Parathyroid adenoma (tissue), 2 donors: ENCODE data around the gene HECW1.

ENCODE experiments used
- H2AFZ ChIP-seq: fragments of 300-600 bp; sonication (generic); one replicate; pipeline ENCODE4 v1.7.0; 2017; ENCODE audit warnings: antibody characterized with exemption, mild to moderate bottlenecking
- H3K27ac ChIP-seq: fragments of 300-600 bp; sonication (generic); one replicate; pipeline ENCODE4 v1.7.0; 2017
- H3K27me3 ChIP-seq: fragments of 300-600 bp; sonication (generic); one replicate; pipeline ENCODE4 v1.7.0; 2017; ENCODE audit warnings: low read length; ENCODE audit not compliant: control insufficient read depth, insufficient read depth
- H3K36me3 ChIP-seq: fragments of 300-600 bp; sonication (generic); one replicate; pipeline ENCODE4 v1.7.0; 2017; ENCODE audit warnings: low read length; ENCODE audit not compliant: control insufficient read depth, insufficient read depth
- H3K4me1 ChIP-seq: fragments of 300-600 bp; sonication (generic); one replicate; pipeline ENCODE4 v1.7.0; 2017; ENCODE audit warnings: control low read depth
- H3K4me2 ChIP-seq: fragments of 300-600 bp; sonication (generic); one replicate; pipeline ENCODE4 v1.7.0; 2017; ENCODE audit warnings: low read length
- H3K4me3 ChIP-seq: fragments of 300-600 bp; sonication (generic); one replicate; pipeline ENCODE4 v1.7.0; 2017; ENCODE audit warnings: low read depth, low read length
- H3K79me2 ChIP-seq: fragments of 300-600 bp; sonication (generic); one replicate; pipeline ENCODE4 v1.7.0; 2017; ENCODE audit warnings: control low read depth
- H3K9ac ChIP-seq: fragments of 300-600 bp; sonication (generic); one replicate; pipeline ENCODE4 v1.7.0; 2017; ENCODE audit warnings: mild to moderate bottlenecking
- H3K9me3 ChIP-seq: fragments of 300-600 bp; sonication (generic); one replicate; pipeline ENCODE4 v1.7.0; 2017; ENCODE audit warnings: low read length; ENCODE audit not compliant: control insufficient read depth
- TF ChIP-seq, protein P1 (sequence below): fragments of 300-600 bp; sonication (generic); IDR thresholded peaks from one replicate; pipeline ENCODE4 v1.7.0; 2017; ENCODE audit warnings: antibody characterized with exemption, mild to moderate bottlenecking
- donor health status: primary hyperparathyroidism.

Gene HECW1

DNA sequence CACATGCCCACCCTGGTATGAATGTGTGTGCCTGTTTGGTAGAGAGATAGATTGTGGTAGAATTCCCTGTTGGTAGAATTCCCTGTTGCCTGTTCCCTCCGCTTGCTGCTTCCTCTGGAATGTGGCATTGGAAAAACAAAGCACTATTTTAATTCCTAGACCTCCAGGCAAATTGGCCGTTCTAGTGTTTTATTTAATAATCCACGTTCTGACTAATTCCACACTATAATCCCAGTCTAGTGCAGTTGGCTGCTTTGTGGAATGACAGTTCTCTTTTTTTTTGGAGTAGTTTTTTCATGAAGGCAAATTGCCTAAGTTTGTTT is 2.0 kb downstream of the HECW1 start:
- no peak overlapping the region for H3K4me2 ChIP-seq
- H3K27me3 ChIP-seq = peaks cover 8% of the 10 kb centered on the region
- H3K9ac ChIP-seq = no peak overlapping the region
- no peaks in the 10 kb centered on the region for H3K9me3 ChIP-seq
- no peak overlapping the region for H3K4me3 ChIP-seq
- H3K36me3 ChIP-seq = no peaks in the 10 kb centered on the region
- H3K79me2 ChIP-seq = no peaks in the 10 kb centered on the region
- H2AFZ ChIP-seq = no peak overlapping the region
- no peak overlapping the region for H3K27ac ChIP-seq
- TF ChIP-seq, protein P1, sequence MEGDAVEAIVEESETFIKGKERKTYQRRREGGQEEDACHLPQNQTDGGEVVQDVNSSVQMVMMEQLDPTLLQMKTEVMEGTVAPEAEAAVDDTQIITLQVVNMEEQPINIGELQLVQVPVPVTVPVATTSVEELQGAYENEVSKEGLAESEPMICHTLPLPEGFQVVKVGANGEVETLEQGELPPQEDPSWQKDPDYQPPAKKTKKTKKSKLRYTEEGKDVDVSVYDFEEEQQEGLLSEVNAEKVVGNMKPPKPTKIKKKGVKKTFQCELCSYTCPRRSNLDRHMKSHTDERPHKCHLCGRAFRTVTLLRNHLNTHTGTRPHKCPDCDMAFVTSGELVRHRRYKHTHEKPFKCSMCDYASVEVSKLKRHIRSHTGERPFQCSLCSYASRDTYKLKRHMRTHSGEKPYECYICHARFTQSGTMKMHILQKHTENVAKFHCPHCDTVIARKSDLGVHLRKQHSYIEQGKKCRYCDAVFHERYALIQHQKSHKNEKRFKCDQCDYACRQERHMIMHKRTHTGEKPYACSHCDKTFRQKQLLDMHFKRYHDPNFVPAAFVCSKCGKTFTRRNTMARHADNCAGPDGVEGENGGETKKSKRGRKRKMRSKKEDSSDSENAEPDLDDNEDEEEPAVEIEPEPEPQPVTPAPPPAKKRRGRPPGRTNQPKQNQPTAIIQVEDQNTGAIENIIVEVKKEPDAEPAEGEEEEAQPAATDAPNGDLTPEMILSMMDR = no peak
- H3K4me1 ChIP-seq = peaks cover 3% of the 10 kb centered on the region

DNA sequence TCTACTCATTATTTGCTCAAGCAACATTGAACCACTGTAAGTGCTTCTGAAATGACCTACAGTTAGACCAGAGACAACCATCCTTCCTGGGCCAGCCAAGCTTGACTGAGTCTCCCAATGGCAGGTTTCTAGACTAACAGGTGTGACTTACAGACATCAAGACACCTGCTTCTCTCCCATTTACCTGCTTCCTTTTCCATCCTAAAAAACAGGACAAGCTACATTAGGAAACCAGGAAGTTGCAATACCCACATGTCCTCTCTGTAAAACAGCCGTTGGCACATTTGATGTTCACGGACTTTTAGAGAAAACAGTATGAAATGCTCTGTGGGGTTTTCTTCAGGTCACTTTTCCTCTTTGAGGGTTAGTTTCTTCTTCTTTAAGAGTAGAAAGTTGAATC is 4.0 kb downstream of the HECW1 start:
- H3K36me3 ChIP-seq = no peaks in the 10 kb centered on the region
- no peak overlapping the region for H3K27ac ChIP-seq
- peaks cover 3% of the 10 kb centered on the region for H3K4me1 ChIP-seq
- H3K79me2 ChIP-seq = no peaks in the 10 kb centered on the region
- TF ChIP-seq, protein P1 = no peak
- no peak overlapping the region for H3K4me2 ChIP-seq
- H3K4me3 ChIP-seq = no peak overlapping the region
- no peak overlapping the region for H3K9ac ChIP-seq
- H3K27me3 ChIP-seq = peaks cover 8% of the 10 kb centered on the region
- H3K9me3 ChIP-seq = no peaks in the 10 kb centered on the region
- no peak overlapping the region for H2AFZ ChIP-seq

DNA sequence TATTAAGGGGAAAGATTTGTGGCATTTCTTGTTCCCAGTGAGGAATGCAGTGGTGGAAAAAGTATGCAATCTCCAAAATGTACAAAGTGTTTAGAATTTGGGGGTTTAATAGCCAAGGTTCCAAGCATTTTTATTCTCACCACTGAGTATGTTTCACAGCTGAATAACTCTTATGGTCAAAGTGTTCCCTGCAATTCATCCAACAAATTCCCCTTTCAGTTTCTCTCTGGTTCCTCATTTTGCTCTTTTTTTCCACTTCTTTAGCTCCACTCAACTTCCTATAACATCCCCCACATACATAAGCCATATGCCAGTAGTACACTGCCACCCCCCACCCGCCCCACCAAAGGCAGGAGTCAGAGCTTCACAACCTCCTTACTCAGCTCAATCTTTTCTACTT is 4.6 kb downstream of the HECW1 start:
- Histone ChIP-seq H3K9me3 (no peaks in the 10 kb centered on the region), H3K36me3 (no peaks in the 10 kb centered on the region), H3K79me2 (no peaks in the 10 kb centered on the region), H3K4me1 (peaks cover 3% of the 10 kb centered on the region), H3K9ac (no peak overlapping the region), H3K4me3 (no peak overlapping the region), H3K27ac (no peak overlapping the region), H2AFZ (no peak overlapping the region), H3K4me2 (no peak overlapping the region), H3K27me3 (peaks cover 8% of the 10 kb centered on the region)
- TF ChIP-seq, protein P1 = no peak

DNA sequence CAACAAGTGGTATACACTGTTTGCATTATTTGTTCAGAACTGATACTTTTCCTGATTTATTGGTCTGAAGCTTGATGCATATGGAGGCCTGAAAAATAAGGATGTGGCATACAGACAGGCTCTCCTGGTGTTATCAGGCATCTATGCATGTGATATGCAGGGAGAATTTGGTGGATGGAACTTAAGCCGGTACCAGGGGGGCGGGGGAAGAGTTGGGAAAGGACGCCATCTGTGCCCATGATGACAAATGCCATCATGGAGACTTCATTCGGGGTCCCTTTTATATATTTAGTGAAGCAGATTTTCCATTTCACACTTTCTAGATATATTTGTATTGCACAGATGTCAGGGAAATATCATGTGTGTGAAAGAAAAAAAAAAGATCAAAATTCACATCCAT is 5.4 kb downstream of the HECW1 start:
- Histone ChIP-seq H3K4me3 (no peak overlapping the region), H3K4me2 (no peak overlapping the region), H3K4me1 (peaks cover 3% of the 10 kb centered on the region), H3K27me3 (peaks cover 8% of the 10 kb centered on the region), H3K9me3 (no peaks in the 10 kb centered on the region), H2AFZ (no peak overlapping the region), H3K9ac (no peak overlapping the region), H3K79me2 (no peaks in the 10 kb centered on the region), H3K27ac (no peak overlapping the region), H3K36me3 (no peaks in the 10 kb centered on the region)
- TF ChIP-seq, protein P1 = no peak

DNA sequence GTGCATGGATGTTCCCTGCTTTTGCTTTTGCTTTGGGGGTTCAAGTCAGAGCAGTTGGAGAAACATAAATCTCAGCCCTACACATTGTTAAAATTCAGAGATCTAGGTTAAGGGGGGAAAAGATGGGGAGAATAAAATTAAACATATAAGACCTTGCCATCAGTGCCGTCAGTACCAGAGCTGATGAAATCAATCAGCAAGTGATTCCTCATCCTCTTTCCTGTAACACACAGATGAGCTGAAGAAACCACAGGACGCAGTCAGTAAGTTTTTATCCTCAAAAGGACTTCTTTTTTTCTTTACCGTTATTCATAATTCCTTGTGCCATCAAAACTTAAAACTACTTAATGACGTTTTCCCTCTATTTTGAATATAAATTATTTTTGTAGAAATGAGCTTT is 5.9 kb downstream of the HECW1 start:
- no peak overlapping the region for H3K4me2 ChIP-seq
- TF ChIP-seq, protein P1 = no peak
- H3K36me3 ChIP-seq = no peaks in the 10 kb centered on the region
- H3K27me3 ChIP-seq = peaks cover 8% of the 10 kb centered on the region
- H3K4me1 ChIP-seq = peaks cover under 1% of the 10 kb centered on the region
- no peak overlapping the region for H3K27ac ChIP-seq
- H3K79me2 ChIP-seq = no peaks in the 10 kb centered on the region
- H3K9ac ChIP-seq = no peak overlapping the region
- H3K9me3 ChIP-seq = no peaks in the 10 kb centered on the region
- H3K4me3 ChIP-seq = no peak overlapping the region
- H2AFZ ChIP-seq = no peak overlapping the region
